ENCODE data around the gene KCNQ1.

Gene KCNQ1

DNA sequence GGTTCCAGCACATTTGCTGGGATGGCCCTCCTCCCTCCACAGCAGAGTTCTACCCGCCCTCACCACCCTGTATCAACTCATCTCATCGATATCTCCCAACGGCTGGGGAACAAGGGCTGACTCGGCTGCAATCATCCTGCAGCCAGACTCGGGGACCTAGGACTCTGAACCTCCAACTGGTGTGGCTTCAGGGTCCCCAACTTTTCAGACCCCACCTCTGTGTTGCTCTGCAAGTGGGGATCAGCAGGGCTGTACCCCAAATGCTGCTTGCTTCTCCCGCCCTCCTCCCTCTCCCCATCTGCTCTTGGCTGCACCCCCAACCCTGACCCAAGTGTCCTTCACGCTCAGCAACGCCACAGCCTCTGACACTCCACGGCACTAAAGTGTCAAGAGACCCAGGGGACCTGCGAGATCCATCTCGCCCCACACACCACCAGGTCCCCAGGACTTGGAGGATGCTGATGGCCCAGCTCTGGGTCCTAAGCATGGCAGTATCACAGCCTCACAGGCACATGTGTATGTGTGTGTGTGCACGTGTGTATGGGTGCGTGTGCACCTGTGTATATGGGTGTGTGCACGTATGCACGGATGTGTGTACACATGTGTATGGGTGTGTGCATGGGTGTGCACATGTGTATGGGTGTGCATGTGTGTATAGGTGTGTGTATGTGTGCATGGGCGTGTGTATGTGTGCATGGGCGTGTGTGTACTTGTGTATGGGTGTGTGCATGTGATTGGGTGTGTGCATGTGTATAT is 26.4 kb downstream of the KCNQ1 start:
- ATAC-seq: no peak
- TF ChIP-seq, protein P1, sequence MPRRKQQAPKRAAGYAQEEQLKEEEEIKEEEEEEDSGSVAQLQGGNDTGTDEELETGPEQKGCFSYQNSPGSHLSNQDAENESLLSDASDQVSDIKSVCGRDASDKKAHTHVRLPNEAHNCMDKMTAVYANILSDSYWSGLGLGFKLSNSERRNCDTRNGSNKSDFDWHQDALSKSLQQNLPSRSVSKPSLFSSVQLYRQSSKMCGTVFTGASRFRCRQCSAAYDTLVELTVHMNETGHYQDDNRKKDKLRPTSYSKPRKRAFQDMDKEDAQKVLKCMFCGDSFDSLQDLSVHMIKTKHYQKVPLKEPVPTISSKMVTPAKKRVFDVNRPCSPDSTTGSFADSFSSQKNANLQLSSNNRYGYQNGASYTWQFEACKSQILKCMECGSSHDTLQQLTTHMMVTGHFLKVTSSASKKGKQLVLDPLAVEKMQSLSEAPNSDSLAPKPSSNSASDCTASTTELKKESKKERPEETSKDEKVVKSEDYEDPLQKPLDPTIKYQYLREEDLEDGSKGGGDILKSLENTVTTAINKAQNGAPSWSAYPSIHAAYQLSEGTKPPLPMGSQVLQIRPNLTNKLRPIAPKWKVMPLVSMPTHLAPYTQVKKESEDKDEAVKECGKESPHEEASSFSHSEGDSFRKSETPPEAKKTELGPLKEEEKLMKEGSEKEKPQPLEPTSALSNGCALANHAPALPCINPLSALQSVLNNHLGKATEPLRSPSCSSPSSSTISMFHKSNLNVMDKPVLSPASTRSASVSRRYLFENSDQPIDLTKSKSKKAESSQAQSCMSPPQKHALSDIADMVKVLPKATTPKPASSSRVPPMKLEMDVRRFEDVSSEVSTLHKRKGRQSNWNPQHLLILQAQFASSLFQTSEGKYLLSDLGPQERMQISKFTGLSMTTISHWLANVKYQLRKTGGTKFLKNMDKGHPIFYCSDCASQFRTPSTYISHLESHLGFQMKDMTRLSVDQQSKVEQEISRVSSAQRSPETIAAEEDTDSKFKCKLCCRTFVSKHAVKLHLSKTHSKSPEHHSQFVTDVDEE (CRISPR knock-in tag; IDR thresholded peaks at IDR 0.05): no peak
- TF ChIP-seq RARB (CRISPR knock-in tag; IDR thresholded peaks at IDR 0.05) (no peak), ARNTL (CRISPR knock-in tag; IDR thresholded peaks at IDR 0.05; ENCODE audit: borderline replicate concordance, low read depth) (no peak), BACH2 (CRISPR knock-in tag; IDR thresholded peaks at IDR 0.05; ENCODE audit: borderline replicate concordance) (no peak), OSR1 (CRISPR knock-in tag; IDR thresholded peaks at IDR 0.05) (no peak), ZFP3 (CRISPR knock-in tag; IDR thresholded peaks at IDR 0.05) (no peak), ISL1 (CRISPR knock-in tag; IDR thresholded peaks at IDR 0.05) (no peak), ZNF70 (CRISPR knock-in tag; IDR thresholded peaks at IDR 0.05) (no peak), TOX (CRISPR knock-in tag; IDR thresholded peaks at IDR 0.05; ENCODE audit: borderline replicate concordance) (no peak)
- TF ChIP-seq, protein P2, sequence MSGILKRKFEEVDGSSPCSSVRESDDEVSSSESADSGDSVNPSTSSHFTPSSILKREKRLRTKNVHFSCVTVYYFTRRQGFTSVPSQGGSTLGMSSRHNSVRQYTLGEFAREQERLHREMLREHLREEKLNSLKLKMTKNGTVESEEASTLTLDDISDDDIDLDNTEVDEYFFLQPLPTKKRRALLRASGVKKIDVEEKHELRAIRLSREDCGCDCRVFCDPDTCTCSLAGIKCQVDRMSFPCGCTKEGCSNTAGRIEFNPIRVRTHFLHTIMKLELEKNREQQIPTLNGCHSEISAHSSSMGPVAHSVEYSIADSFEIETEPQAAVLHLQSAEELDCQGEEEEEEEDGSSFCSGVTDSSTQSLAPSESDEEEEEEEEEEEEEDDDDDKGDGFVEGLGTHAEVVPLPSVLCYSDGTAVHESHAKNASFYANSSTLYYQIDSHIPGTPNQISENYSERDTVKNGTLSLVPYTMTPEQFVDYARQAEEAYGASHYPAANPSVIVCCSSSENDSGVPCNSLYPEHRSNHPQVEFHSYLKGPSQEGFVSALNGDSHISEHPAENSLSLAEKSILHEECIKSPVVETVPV (CRISPR knock-in tag; IDR thresholded peaks at IDR 0.05): no peak

DNA sequence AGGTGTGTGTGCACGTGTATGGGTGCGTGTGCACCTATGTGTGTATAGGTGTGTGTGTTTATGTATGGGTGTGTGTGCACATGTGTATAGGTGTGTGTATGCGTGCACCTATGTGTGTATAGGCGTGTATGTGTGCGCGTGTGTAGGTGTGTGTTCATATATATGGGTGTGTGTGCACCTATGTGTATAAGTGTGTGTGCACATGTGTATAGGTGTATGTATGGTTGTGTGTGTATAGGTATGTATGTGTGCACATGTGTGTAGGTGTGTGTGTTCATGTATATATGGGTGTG is 26.9 kb downstream of the KCNQ1 start:
- TF ChIP-seq ZC3H10 (CRISPR knock-in tag; IDR thresholded peaks at IDR 0.05) (no peak), OSR1 (CRISPR knock-in tag; IDR thresholded peaks at IDR 0.05) (no peak), PPARA (CRISPR knock-in tag; IDR thresholded peaks at IDR 0.05; ENCODE audit: borderline replicate concordance) (no peak), ESRRG (CRISPR knock-in tag; IDR thresholded peaks at IDR 0.05) (no peak)
- no peak for ATAC-seq

DNA sequence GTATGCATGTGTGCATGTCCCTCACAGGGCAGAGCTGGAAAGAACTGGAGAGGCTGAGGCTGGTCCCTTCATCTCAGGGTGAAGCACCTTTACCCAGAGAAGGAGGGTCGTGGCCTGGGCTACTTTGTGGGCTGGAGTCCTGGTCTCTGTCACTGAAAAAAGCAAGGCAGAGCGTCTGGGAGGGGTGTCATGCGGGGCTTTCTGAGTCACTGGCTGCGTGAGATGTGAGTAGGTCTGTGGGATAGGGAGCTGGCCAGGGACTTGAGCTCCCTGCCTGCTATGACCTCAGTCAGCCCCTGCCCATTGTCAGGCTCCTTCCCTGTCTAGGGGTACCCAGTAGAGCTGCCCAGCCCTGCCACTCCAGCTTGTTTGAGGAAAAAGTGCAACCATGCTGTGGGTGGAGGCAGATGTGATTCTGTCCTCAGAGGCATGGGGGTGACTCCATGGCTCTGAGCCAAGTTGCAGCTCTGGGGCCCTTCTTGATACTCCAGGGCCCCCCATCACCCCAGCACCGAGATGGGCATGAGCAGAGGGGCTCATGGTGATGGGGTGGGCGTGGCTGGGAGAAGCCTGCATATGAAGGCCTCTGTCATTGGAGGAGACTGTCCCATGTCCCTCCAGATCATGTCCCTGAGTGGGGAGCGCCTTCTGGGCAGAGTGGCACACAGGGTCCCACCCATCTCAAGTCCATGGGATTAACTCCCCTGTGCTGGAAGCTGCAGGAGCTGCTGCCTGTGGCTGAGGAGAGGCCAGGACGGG is 27.8 kb downstream of the KCNQ1 start:
- ATAC-seq: no peak
- TF ChIP-seq RARB (CRISPR knock-in tag; IDR thresholded peaks at IDR 0.05) (no peak), GLIS3 (CRISPR knock-in tag; IDR thresholded peaks at IDR 0.05) (no peak), ZNF8 (CRISPR knock-in tag; IDR thresholded peaks at IDR 0.05) (no peak)
- TF ChIP-seq, protein P3, sequence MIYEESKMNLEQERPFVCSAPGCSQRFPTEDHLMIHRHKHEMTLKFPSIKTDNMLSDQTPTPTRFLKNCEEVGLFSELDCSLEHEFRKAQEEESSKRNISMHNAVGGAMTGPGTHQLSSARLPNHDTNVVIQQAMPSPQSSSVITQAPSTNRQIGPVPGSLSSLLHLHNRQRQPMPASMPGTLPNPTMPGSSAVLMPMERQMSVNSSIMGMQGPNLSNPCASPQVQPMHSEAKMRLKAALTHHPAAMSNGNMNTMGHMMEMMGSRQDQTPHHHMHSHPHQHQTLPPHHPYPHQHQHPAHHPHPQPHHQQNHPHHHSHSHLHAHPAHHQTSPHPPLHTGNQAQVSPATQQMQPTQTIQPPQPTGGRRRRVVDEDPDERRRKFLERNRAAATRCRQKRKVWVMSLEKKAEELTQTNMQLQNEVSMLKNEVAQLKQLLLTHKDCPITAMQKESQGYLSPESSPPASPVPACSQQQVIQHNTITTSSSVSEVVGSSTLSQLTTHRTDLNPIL (CRISPR knock-in tag; IDR thresholded peaks at IDR 0.05; ENCODE audit: low read depth): no peak
- TF ChIP-seq, protein P4, sequence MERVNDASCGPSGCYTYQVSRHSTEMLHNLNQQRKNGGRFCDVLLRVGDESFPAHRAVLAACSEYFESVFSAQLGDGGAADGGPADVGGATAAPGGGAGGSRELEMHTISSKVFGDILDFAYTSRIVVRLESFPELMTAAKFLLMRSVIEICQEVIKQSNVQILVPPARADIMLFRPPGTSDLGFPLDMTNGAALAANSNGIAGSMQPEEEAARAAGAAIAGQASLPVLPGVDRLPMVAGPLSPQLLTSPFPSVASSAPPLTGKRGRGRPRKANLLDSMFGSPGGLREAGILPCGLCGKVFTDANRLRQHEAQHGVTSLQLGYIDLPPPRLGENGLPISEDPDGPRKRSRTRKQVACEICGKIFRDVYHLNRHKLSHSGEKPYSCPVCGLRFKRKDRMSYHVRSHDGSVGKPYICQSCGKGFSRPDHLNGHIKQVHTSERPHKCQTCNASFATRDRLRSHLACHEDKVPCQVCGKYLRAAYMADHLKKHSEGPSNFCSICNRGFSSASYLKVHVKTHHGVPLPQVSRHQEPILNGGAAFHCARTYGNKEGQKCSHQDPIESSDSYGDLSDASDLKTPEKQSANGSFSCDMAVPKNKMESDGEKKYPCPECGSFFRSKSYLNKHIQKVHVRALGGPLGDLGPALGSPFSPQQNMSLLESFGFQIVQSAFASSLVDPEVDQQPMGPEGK (CRISPR knock-in tag; IDR thresholded peaks at IDR 0.05; ENCODE audit: borderline replicate concordance): no peak

DNA sequence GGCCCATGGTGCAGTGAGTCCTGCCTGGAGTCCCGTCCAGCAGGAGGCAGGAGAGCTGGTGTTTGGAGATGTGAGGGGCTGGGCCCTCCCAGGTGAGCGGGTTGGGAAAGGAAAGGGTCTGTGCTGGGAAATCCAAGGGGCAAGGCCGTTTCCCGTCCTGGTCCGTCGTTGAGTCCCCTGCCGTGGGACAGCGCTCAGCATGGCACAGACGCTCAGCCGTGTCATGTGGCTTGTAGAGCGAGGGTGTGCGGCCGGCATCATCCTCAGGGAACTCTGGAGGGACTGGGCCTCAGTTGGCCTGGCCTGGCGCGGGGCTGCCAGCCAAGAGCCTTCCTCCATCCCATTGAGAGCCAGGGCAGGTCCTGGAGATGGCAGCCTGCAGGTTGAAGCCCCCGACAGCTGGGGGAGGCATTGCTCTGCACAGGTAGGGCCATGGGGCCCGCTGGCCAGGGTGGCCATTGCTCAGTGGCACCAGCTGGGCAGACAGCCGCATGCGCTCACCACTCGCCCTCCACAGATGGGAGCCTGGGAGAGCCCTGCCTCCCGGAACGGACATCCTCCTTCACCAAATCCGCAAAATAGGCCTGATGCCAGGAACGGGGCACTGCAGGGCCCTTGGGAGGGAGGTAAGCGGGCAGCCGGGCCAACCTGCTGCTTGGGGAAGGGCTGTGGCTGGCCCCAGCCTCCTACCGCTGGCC is 28.7 kb downstream of the KCNQ1 start:
- no peak for ATAC-seq
- TF ChIP-seq ESRRG (CRISPR knock-in tag; IDR thresholded peaks at IDR 0.05): no peak

Measured in SK-N-SH treated with all-trans-retinoic acid at 6 μM for 48 hours (cell line).